Left lung (tissue), 10 donors: ENCODE results near the gene TMEM244. TPM values are rescaled to one million over a fixed set of nuclear protein-coding genes. Genes with fewer than 3 reads are reported as not detected.
A peak's percentile ranks its signal among the peaks of the same experiment; 100 is the strongest.
"Not testable (repeated sequence)": the region's sequence is repeated elsewhere in the genome, so short reads cannot be mapped to it uniquely, and the experiment has no call there.

ENCODE experiments used
- ATAC-seq: fragments of 200-7000 bp; cut with Tn5 transposase; one replicate; pipeline ENCODE4 v1.9.1; 2020; ENCODE audit warnings: moderate library complexity
- DNase-seq, 4 donors: peaks; one replicate each; pipeline ENCODE4 v3.0.0-alpha.2; 2013 to 2020
- H3K27ac ChIP-seq, 2 donors: fragments of 200-600 bp; sonication (generic) in 1 of 2; one replicate each; pipeline versions ENCODE4 v1.5.0 to v1.8.0; 2020 to 2021
- H3K27me3 ChIP-seq, 2 donors: fragments of 200-600 bp; sonication (generic) in 1 of 2; one replicate each; pipeline versions ENCODE4 v1.5.0 to v1.8.0; 2020 to 2021
- H3K36me3 ChIP-seq, 2 donors: fragments of 200-600 bp; sonication (generic) in 1 of 2; one replicate each; pipeline versions ENCODE4 v1.5.0 to v1.8.0; 2020 to 2021
- H3K4me1 ChIP-seq, 2 donors: fragments of 200-600 bp; one replicate each; pipeline ENCODE4 v1.8.0; 2021
- H3K4me3 ChIP-seq, 2 donors: fragments of 200-600 bp; sonication (generic) in 1 of 2; one replicate each; pipeline versions ENCODE4 v1.5.0 to v1.8.0; 2020 to 2021; ENCODE audit warnings: mild to moderate bottlenecking in 1 of 2
- H3K9me3 ChIP-seq, 2 donors: fragments of 200-600 bp; sonication (generic) in 1 of 2; one replicate each; pipeline versions ENCODE4 v1.5.0 to v1.8.0; 2020 to 2021
- intact Hi-C, 2 donors: fragments of 100-400 bp; cut with DNase I; formaldehyde crosslinking; loops; one replicate each; pipeline versions ENCODE4 v1.11.2 to v1.14.2; 2022
- polyA plus RNA-seq, 6 donors: library from polyadenylated mRNA; unstranded; fragments of 120-200 nt; gene quantifications; one replicate each; pipeline ENCODE4 v1.2.1, GENCODE V29; 2013; ENCODE audit not compliant: insufficient read length in 6 of 6
- total RNA-seq, 2 donors: library from RNA; stranded (reverse); fragmentation: NEBNext Ultra II Directional; extraction: Animal tissue kit (Norgen Biotek cat#: 25700); gene quantifications; one replicate each; pipeline ENCODE4 v1.2.1, GENCODE V29; 2021
- TF ChIP-seq, protein P1 (sequence below), 2 donors: fragments of 200-600 bp; sonication (generic) in 1 of 2; IDR thresholded peaks; one replicate each; pipeline versions ENCODE4 v1.5.0 to v1.8.0; 2021; ENCODE audit warnings: antibody characterized with exemption in 2 of 2
- donor health status: DM: no; HTN: yes; CAD: no.
- donor health status: DM: no; HTN: no; CAD: no.

Gene TMEM244
- total and polyA plus RNA-seq, 8 donors: not detected

DNA sequence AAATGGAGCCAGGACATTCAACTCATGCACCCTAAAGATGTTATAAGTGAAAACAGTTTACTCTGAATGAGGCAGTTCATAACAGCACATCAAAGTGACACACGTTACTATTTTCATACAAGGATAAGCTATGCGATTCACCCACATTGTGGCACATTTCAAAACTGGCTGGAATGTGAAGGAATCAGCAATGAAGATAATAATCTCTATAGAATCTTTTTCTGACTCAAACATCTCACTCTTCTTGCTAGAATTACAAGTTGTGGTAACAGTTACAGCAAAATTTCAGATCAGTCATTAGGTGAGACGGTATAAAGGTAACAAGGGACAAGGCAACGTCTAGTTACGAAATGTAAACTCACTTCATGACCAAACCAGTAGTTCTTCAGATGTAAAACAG is 17.5 kb downstream of the TMEM244 start:
- H3K9me3 ChIP-seq: no peaks in the 10 kb centered on the region
- H3K4me3 ChIP-seq: no peak overlapping the region
- DNase-seq (no peak), ATAC-seq (no peak)
- no peaks in the 10 kb centered on the region for H3K36me3 ChIP-seq
- intact Hi-C loops: no loop called here
- H3K4me1 ChIP-seq: no peaks in the 10 kb centered on the region
- H3K27ac ChIP-seq: no peak overlapping the region
- TF ChIP-seq, protein P1, sequence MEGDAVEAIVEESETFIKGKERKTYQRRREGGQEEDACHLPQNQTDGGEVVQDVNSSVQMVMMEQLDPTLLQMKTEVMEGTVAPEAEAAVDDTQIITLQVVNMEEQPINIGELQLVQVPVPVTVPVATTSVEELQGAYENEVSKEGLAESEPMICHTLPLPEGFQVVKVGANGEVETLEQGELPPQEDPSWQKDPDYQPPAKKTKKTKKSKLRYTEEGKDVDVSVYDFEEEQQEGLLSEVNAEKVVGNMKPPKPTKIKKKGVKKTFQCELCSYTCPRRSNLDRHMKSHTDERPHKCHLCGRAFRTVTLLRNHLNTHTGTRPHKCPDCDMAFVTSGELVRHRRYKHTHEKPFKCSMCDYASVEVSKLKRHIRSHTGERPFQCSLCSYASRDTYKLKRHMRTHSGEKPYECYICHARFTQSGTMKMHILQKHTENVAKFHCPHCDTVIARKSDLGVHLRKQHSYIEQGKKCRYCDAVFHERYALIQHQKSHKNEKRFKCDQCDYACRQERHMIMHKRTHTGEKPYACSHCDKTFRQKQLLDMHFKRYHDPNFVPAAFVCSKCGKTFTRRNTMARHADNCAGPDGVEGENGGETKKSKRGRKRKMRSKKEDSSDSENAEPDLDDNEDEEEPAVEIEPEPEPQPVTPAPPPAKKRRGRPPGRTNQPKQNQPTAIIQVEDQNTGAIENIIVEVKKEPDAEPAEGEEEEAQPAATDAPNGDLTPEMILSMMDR (IDR thresholded peaks at IDR 0.05): no peak
- no peaks in the 10 kb centered on the region for H3K27me3 ChIP-seq

DNA sequence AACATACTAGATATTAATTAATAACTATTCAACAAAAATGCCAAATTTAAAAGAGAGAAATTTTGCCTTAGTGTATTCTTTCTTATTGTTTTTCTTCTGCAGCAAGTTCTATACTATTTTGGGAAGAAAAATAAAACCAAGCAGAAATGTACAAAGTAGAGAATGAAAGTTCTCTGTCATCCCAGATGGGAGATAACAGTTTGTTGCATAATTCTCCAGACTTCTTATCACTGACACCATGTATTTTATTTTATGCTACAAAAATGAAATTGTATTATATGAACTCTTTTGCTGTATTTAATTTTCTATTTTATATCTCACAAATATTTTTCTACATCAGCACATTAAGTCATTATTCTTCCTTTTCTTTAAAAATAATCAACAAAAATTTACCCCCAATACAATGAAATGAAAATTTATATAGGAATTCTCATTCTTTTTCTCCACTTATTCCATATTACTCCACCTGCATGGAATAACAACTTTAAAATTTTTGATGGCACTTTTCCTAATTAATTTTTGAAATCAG is 18.2 kb downstream of the TMEM244 start:
- DNase-seq: no peak
- Histone ChIP-seq H3K9me3 (no peaks in the 10 kb centered on the region), H3K4me1 (no peaks in the 10 kb centered on the region), H3K4me3 (no peak overlapping the region), H3K27ac (no peak overlapping the region), H3K27me3 (no peaks in the 10 kb centered on the region), H3K36me3 (no peaks in the 10 kb centered on the region)
- intact Hi-C loops: no loop called here
- ATAC-seq: no peak
- TF ChIP-seq, protein P1 (IDR thresholded peaks at IDR 0.05): no peak

DNA sequence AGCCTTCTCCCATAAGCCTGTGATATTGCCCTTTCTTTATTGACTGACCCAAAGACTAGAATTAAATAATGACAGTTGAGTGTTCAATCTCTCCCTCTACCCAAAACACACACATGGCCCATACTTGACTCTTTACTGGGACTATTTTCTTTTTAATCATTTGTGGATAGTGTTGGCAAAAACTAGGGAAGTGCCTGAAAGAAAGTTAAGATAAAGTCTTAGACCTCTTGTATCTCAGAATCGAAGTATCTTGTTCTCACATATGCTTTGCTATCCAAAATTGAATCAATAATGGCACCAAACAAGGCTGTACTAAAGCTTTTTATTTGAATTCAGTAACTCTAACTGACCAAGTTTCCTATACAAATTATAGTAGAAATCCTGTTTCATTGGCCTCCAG is 19.0 kb downstream of the TMEM244 start:
- no peaks in the 10 kb centered on the region for H3K4me1 ChIP-seq
- H3K27ac ChIP-seq: no peak overlapping the region
- intact Hi-C loops: no loop called here
- H3K4me3 ChIP-seq: no peak overlapping the region
- no peaks in the 10 kb centered on the region for H3K36me3 ChIP-seq
- ATAC-seq (no peak), DNase-seq (no peak)
- TF ChIP-seq, protein P1 (IDR thresholded peaks at IDR 0.05): no peak
- no peaks in the 10 kb centered on the region for H3K27me3 ChIP-seq
- H3K9me3 ChIP-seq: no peaks in the 10 kb centered on the region

DNA sequence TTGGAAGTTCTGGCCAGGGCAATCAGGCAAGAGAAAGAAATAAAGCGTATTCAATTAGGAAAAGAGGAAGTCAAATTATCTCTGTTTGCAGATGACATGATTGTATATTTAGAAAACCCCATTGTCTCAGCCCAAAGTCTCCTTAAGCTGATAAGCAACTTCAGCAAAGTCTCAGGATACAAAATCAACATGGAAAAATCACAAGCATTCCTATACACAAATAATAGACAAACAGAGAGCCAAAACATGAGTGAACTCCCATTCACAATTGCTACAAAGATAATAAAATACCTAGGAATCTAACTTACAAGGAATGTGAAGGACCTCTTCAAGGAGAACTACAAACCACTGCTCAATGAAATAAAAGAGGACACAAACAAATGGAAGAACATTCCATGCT is 21.6 kb downstream of the TMEM244 start:
- intact Hi-C loops, H3K27me3 ChIP-seq, ATAC-seq, H3K27ac ChIP-seq, DNase-seq, H3K9me3 ChIP-seq, H3K4me1 ChIP-seq, H3K36me3 ChIP-seq, H3K4me3 ChIP-seq: not testable (repeated sequence)

DNA sequence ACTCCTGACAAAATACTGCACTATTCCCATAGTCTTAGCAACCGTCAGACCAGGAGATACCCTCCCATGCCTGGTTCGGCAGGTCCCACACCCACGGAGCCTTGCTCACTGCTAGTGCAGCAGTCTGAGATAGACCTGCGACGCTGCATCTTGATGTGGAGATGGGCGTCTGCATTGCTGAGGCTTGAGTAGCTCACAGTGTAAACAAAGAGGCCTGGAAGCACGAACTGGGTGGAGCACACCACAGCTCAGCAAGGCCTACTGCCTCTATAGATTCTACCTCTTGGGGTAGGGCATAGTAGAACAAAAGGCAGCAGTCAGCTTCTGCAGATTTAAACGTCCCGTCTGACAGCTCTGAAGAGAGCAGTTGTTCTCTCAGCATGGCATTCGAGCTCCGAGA is 25.4 kb downstream of the TMEM244 start:
- Histone ChIP-seq H3K27ac (no peak overlapping the region), H3K36me3 (no peaks in the 10 kb centered on the region), H3K4me1 (no peaks in the 10 kb centered on the region), H3K27me3 (no peaks in the 10 kb centered on the region), H3K9me3 (no peaks in the 10 kb centered on the region), H3K4me3 (no peak overlapping the region)
- ATAC-seq: peak; percentile 32
- intact Hi-C loops: no loop called here
- no peak for DNase-seq
- TF ChIP-seq, protein P1 (IDR thresholded peaks at IDR 0.05): no peak

DNA sequence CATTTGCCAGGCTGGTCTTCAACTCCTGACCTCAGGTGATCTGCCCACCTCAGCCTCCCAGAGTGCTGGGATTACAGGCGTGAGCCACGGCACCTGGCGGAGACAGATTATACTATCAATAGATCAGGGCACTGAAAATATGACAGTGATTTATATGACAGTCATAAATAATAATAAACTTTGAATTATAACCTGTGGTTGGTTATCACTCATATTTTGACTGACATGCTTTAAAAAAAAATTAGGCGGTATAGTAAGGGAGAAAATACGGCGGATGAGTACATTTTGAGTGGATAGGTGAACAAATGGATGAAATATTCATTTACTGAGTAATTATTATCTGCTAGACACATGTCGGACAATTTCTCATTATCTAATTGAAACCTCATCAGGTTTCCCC is 28.8 kb downstream of the TMEM244 start:
- DNase-seq: no peak
- TF ChIP-seq, protein P1 (IDR thresholded peaks at IDR 0.05): no peak
- intact Hi-C loops: no loop called here
- H3K4me3 ChIP-seq: no peak overlapping the region
- no peaks in the 10 kb centered on the region for H3K9me3 ChIP-seq
- H3K27me3 ChIP-seq: no peaks in the 10 kb centered on the region
- no peaks in the 10 kb centered on the region for H3K4me1 ChIP-seq
- H3K27ac ChIP-seq: no peak overlapping the region
- H3K36me3 ChIP-seq: no peaks in the 10 kb centered on the region
- ATAC-seq: no peak
